Left lobe of liver (tissue), 2 donors: ENCODE results near the gene CHPF2. TPM values are rescaled to one million over a fixed set of nuclear protein-coding genes. Genes with fewer than 3 reads are reported as not detected.

ENCODE experiments used
- ATAC-seq: fragments of 200-7000 bp; cut with Tn5 transposase; one replicate; pipeline ENCODE4 v1.9.1; 2020; ENCODE audit warnings: mild to moderate bottlenecking, moderate library complexity
- DNase-seq: peaks from one replicate; pipeline ENCODE4 v3.0.0-alpha.2; 2020; ENCODE audit warnings: low spot score
- total RNA-seq: library from RNA; stranded (reverse); gene quantifications from one replicate; pipeline ENCODE4 v1.2.1, GENCODE V29; 2021
- donor health status: DM: no; HTN: no; CAD: no; lungs with moderate emphysema.
- donor health status: DM: no; HTN: yes; CAD: no.

CHPF2 gene
- total RNA-seq, 1 donor from 2014 or later = 16.1 TPM

DNA sequence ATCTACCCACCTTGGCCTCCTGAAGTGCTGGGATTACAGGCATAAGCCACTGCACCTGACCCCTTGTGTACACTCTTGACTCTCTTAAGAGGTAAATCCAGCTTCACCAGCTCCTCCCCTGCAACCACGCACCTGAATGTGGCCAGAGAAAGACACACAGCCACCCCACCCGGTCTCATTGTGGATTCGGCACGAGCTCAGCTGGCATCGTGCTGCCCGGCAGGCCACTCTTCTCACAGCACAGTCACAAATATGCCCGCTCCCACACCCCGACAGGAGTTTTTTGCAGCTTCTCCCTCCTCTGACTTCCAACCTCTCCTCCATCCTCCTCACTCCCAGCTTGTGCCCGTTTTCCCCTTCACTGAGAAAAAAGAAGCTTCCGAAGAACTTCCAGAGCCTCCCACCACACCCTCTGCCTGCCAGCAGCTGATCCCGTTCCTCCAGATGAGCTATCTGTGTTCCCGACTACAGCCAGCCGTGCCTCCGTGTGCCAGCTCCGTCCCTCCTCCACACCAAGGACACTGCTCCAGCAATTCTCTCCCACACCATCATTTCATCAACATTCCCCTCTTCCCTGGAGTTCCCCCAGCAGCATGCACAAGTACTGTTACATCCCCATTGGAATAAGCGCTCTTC lies 24.2 kb downstream of the CHPF2 start:
- no peak for ATAC-seq
- DNase-seq = no peak

DNA sequence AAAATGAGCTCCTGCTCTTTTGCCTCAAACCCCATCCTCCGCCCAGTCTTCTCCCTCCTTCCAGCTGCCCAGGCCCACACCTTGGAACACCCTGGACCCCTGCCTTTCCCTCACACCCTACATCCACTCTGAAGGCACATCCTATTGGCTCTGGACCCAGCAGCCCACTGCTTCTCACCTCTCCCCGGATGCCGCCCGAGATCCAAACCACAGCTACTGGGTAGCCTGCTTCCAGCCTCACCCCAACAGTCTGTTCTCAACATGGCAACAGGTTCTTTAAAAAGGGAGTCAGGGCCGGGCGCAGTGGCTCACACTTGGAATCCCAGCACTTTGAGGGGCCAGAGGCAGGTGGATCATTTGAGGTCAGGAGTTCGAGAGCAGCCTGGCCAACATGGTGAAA lies 25.7 kb downstream of the CHPF2 start:
- ATAC-seq (no peak), DNase-seq (no peak)

DNA sequence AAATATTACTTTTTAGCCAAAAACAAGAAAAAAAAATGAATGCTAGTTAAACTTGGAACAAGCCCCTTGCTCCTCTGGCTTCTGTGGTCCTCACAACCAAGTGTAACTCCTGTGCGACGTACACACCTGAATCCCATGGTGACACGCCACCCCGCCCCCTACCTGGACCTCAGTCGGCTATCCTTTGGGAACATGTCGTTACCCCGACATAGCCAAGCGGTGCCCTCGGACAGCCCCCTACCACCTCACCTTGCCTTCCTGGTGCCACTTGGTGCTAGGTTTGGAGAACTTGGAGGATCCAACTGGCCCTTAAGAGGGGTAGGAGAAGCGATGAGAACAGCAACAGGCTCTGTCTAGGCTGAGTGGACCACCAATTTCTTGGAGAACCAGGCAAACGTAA lies 28.2 kb downstream of the CHPF2 start:
- no peak for ATAC-seq

DNA sequence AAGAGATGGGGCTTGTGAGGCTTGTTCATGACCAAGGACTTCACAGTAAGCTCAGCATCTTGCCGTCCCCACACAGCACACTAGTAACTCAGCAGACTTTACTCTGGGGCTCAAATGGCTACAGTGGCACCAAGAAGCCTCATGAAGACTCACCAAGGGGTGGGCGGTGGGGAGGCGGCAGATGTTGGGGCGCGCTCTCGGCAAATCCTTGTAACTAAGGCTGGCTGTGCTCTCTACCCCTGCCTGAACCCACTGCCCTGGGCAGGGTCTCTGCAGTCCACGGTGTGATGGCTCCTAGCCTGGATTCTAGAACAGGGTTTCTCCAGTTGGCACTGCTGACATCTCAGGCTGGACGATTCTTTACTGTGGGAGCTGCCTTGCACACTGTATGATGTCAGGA lies 28.6 kb downstream of the CHPF2 start:
- ATAC-seq (no peak), DNase-seq (no peak)

More for the DNA sequence above, 28.2 kb downstream of the CHPF2 start:
- no peak for DNase-seq

DNA sequence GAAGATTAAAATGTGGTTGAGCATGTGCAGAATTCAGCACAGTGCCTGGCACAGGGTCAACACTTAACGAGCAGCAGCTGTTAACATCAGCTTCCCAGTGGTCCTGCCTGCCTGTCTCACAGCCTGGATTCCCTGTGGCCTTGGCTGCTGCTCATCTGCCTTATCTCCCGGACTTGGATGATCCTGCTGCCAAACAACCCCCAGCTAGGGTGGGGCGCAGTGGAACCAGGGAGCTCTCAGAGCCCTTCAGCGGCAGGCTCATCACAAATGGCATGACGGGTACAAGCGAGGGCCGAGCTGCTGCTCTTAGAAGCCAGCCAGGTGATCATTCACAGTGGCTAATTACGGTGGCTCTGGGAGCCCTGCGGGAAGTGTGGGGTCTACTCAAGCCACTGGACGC lies 29.2 kb downstream of the CHPF2 start:
- DNase-seq (no peak), ATAC-seq (no peak)

DNA sequence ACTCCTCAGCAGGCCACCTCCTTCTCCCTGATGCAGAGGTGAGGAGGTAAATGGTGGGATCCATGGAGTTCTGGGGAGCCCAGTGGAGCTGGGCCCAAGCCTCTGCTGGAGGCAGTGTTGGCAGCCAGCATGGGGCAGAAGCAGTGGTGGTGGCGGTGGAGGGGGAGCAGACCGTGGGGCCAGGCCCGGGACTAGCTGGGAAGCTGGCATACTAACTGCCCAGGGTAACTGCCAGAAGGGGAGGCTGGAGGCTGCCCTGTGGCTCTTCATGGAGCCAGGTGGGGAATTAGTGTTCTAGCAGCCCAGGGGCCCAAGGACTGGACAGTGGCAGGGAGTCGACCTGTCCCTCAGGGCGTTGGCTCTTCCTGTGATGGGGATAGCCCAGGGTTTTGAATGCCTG lies 32.3 kb downstream of the CHPF2 start:
- no peak for DNase-seq
- no peak for ATAC-seq

DNA sequence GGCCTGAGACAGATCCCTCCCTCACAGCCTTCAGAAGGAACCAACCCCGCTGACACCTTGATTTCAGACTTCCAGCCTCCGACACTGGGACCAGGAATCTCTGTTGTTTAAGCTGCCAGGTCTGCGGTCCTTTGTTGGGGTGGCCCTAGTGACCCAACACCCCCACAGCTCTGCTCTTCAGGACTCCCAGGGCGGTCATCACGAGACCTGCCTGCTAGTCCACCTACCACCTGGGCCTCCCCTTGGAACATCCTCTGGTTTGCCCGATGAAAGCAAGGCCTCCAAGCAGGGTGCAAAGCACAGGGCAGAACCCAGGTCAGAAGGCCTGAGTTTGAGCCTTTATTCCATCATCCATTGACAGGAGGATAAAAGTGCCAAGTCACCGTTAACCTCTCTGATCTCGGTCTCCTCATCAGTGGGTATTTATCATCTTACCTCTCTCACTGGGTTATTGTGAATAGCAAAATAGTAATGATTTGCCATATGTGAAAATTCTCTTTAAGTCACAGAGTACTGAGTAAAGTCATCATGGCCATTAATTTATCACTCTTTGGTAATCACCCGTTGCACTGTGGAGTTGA lies 33.2 kb downstream of the CHPF2 start:
- ATAC-seq = no peak

DNA sequence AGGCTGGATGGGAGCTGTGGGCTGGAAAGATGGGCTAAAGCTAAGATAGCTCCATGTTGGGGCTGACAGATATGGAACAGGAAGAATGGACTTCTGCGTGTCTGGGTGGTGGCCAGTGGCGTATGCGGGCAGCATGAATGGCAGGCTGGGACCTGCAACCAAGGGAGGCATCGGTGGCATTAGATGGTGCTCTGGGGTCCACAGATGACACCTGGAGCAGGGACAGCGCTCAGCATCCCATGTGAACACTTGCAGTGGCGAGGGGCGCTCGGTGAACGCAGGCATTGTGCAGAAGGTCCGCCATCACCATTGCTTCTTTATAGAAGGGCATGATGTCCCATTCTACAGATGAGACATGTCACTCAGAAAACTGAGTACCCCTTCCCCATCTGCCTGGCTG lies 37.2 kb downstream of the CHPF2 start:
- no peak for DNase-seq
- ATAC-seq = no peak

More for the DNA sequence above, 33.2 kb downstream of the CHPF2 start:
- DNase-seq = no peak

DNA sequence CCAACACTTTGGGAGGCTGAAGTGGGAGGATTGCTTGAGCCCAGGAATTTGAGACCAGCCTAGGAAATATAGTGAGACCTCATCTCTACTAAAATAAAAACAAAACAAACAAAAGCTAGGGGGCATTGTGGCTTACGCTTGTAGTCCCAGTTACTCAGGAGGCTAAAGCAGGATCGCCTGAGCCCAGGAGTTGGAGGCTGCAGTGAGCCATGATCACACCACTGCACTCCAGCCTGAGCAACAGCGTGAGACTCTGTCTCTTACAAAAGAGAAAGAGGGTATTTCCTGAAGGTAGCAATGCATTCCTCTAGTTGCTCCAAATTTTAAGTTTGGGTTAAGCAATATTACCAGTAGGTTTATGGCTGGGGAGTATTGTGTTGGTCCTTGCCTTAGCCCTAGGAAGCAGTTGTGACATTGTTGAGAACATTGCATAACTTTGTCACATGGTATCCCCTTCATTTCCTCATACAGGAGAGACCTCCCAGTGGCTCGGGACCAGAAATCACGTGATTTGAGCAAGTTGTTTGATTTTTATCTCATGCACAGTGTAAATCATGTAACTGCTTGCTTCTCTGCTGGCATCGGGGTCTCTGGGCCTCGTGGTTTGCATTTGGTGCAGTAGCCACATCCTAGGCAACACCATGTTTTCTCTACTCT lies 39.5 kb downstream of the CHPF2 start:
- ATAC-seq (peak; percentile 73), DNase-seq (no peak)

DNA sequence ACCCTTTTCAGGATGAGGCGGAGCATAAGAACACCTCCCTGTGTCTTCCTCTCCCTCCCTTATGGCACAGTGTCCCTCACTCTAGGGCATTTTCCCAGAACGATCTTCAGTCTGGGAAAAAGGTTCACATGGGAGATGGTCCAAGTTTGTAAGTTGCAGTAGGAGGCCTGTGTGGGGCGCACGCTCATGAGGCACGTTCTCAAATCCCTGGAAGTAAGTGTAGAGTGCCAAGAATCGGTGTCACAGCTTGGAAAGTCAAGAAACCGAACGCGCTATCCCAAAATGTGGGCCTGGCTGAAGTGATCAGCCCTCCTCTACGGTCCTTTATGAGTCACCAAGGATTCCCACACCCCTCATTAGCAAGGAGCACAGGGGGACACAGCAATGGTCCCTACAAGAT lies 40.1 kb downstream of the CHPF2 start:
- DNase-seq (no peak), ATAC-seq (no peak)

DNA sequence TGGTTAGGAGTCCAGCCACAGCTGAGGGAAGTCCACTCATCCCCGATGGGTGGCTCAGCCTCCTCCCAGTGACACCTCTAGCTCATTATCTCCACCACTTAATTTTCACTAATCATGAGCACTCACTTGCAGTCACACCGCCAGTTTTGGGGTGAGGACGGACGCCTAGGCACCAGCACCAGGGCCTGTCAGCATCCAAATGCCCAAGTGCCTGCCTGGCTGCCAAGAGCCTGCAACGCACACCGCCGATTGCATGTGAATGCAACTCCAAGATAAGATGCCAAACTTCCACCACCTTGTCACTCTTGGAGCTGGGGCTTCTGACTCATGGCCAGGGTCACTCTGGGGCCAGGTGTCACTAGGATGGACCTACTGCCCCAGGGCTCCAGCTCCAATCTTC lies 40.6 kb downstream of the CHPF2 start:
- no peak for DNase-seq
- no peak for ATAC-seq

DNA sequence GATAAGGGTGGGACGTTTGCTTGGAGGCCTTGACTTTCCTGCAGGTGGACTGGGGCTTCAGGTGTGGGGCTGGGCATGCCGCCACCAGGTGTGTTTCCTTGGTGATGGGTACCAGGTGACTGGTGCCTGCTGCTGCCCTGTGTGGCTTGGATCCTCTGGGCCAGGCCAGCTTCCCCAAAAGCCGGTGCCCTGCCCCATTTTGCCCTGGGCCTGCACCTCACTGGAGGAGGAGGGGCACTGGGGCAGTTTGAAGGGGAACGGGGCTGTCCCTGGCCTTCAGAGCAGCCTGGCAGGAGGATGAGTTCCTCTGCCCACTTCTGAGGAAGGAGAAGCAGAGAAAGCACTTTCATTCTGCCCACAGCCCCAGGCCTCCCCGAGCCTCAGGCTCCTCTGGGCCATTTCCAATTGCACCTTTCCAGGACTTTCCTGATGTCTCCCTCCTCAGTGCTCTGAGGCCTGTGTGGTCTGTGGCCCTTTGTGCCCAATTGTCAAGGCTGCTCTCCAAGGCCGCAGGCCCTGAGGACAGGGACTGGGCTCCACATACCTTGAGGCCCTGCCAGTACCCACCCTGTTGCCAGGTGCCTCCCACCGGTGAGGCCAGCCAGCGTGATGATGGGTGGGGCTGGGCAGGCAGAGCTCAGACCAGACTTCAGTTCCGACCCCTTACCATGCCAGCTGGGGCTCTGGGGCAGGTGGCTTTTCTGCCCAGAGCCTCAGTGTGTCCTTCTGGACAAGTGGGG lies 41.5 kb downstream of the CHPF2 start:
- ATAC-seq (no peak), DNase-seq (no peak)

DNA sequence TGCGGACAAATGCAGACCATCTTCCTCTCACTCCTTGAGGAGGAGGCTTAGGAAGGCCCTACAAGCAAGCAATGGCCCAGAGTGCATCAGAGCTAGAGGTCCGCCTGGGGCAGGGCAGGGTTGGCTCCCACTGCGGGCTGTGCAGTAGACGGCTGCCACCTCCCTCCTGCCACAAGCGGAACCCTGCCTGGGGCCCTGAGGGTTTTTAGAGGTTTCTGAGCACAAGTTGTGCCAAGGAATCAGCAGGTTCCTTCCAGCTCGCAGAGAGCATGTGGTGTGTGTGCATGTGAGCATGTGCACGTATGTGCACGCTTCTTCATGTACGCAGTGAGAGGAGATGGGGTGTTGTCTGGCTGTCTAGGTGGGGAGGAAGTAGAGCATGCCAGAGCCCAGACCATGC lies 42.1 kb downstream of the CHPF2 start:
- no peak for DNase-seq
- ATAC-seq = no peak

DNA sequence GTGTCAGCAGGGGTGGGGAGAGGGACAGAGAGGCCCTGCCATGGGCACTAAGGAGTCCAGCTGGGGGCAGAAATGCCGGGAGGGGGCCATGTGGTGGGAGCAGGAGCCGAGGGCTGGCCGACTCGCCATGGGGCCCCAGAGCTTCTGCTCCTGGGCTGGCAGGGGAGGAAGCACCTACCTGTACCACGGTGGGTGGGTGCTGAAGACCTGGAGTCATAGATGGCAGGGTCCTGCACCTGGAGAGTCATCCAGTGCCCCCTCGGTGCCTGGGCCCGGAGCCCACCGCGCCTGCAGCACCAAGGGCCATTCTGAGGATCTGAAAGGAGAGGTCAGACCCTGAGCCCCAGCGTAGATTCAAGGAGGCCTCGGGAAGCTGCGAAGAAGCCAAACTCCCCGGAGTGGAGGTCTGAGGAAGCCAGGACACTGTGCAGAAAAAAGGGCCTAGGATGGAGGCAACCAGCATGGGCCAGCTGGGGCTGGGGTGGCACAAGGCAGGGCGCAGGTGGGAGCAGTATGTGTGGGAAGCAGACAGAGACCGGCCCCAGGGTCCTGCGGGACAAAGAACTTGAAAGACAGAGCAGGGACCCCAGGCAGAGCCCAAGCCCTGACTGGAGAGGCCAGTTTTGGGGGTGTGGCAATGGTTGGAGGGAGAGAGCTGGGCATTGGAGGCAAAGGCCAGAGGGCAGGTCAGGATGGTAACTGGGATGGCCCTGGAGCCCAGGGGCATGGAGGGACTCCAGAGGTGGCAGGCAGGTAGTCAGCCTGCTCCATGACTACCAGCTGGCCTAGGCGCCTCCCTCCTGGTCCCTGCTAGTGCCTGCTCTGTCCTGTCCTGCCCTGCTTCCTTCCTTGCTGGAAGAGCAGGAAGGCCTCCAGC lies 42.9 kb downstream of the CHPF2 start:
- peak; percentile 44 for ATAC-seq

DNA sequence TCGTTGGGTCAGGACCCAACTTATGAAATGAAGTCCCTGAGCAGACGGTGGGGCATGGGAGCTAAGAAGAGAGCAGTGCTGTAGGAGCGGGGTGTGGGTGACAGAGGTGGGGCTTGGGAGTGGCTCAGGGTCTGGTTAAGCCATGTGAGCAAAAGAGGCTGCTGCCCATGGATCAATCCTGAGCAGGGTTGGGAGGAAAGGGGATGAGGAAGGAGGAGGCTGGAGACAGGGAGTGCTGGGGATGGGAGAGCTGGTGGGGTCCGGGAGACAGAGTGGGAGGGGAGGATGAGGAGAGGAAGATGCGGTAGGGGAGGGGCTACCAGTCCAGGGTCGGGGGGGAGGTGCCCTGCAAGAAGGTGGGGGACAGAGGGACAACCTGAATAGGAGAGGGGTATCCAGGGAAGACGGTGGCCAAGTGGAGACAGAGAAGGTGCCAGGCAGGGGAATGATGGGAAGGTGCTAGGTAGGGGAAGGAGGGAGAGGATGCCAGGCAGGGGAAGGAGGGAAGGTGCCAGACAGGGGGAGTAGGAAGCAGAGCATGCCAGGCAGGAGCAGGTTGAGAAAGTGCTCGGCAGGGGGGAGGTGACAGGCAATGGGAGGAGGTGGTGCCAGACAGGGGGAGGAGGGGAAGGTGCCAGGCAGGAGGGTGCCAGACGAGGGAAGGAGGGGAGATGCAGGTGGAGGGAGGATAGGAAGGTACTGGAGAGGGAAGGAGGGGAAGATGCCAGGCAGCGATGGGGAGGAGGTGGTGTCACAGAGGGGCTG lies 43.7 kb downstream of the CHPF2 start:
- ATAC-seq = no peak
- no peak for DNase-seq

More for the DNA sequence above, 42.9 kb downstream of the CHPF2 start:
- no peak for DNase-seq

DNA sequence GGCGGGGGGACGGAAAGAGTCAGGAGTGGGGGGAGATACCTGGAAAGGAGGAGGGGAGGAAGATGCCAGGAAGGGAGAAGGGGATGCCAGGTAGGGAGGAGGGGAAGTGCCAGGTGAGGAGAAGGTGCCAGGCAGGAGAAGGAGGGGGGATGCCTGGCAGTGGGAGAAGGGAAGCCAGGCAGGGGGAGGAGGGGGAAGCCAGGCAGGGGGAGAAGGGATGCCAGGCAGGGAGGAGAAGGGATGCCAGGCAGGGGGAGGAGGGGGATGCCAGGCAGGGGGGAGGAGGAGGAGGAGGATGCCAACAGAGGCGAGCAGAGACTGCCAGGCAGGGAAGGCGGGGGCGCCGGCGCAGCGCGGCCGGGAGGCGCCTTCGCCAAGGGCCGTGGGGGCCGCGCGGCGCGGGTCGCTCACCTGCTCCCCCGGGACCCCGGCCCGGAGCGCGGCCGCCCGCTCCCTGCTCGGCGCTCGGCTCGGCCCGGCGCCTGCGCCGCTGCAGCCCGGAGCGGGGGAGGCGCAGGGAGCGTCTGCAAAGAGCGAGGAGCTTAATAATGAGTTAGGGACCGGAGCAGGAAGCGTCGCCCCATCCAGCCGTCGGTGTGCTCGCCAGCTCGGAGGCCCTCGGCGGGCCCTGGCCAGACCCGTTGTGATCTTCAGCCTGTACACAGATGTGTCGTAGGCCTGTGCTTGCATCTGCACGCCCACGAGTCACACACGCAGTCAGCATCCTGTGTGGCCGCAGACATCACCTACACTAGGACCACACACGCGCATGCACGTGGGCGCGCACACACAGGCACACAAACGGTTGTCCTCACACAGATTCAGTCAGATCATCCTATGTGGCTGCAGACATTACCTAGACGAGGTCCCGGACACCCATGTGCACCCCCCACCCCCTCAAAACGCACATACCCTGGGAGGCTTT lies 44.6 kb downstream of the CHPF2 start:
- DNase-seq (no peak), ATAC-seq (peak; percentile 77)

DNA sequence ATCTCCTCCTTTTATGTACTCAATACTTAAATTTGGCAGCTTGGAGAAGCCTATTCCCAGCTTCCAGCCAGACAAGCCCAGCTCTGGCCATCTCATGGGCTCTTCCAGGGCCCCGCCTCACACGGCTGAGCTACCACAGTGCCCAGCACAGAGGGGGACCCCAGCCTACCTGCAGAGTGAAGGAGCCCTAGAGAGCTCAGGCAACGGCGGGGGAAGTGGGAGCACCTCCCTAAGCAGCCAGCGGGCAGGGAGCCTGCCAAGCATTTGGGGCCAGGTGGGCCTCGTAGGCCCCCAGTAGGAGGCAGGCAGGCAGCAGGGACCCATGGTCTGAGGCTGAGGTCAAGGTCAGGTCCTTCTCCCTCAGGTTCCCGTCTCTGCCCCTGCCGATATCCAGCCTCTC lies 45.3 kb downstream of the CHPF2 start:
- no peak for ATAC-seq
- no peak for DNase-seq

DNA sequence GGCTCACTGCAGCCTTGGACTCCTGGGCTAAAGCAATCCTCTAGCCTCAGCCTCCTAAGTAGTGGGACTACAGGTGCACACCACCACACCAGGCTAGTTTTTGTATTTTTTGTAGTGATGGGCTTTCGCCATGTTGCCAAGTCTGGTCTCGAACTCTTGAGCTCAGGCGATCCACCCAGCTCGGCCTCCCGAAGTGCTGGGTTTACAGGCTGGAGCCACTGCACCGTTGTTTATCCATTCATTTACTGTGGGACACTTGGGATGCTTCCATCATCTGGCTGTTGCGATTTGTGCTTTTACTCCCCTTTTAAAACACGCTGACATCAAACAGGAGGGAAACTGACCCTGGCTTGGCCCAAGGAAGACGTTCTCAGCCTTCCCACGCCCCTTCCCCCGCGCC lies 46.7 kb downstream of the CHPF2 start:
- ATAC-seq = no peak
- no peak for DNase-seq

DNA sequence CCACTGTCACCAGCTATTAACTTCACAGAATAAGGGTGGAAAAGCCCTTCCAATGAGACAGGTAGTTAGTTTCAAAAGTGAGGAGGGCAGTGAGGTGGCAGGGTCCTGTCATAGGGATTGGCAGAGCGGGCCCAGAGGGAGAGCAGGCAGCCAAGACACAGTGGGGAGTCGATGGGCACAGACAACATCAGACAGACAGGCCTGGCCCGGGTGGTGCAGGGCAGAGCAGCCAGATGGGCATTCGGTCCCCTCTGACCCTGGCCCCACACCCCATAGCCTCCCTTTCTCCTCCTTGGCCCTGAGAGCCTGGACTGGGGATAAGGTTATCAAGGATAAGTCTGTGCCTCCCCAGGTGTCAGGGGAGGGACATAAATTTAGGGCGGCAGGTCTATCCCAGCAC lies 47.6 kb downstream of the CHPF2 start:
- ATAC-seq = no peak
- DNase-seq = no peak
